ENCODE measurements around the gene SASH1. TPM values are rescaled to one million over a fixed set of nuclear protein-coding genes. Genes with fewer than 3 reads are reported as not detected.

Gene SASH1
- total RNA-seq, 1 donor from 2014 or later, result 10.6 TPM

GRCh38 chr6:148501178-148501590, 158.5 kb downstream of the SASH1 start:
- peak; percentile 23 for DNase-seq (ENCODE audit: low read depth)

GRCh38 chr6:148502083-148502772, 159.6 kb downstream of the SASH1 start:
- no peak overlapping the region for H3K4me3 ChIP-seq (ENCODE audit: low read depth, low read length)
- TF ChIP-seq CTCF (conservative IDR thresholded peaks at IDR 0.05; ENCODE audit: low read depth, low read length), result no peak
- DNase-seq (ENCODE audit: low read depth), result no peak

More at GRCh38 chr6:148501178-148501590, 158.5 kb downstream of the SASH1 start:
- TF ChIP-seq CTCF (conservative IDR thresholded peaks at IDR 0.05; ENCODE audit: low read depth, low read length), result no peak
- H3K4me3 ChIP-seq (ENCODE audit: low read depth, low read length), result no peak overlapping the region

GRCh38 chr6:148502773-148503135, 160.1 kb downstream of the SASH1 start:
- no peak for DNase-seq (ENCODE audit: low read depth)
- no peak overlapping the region for H3K4me3 ChIP-seq (ENCODE audit: low read depth, low read length)

GRCh38 chr6:148503703-148504102, 161.1 kb downstream of the SASH1 start:
- TF ChIP-seq CTCF (conservative IDR thresholded peaks at IDR 0.05; ENCODE audit: low read depth, low read length), result no peak
- DNase-seq (ENCODE audit: low read depth), result no peak
- no peak overlapping the region for H3K4me3 ChIP-seq (ENCODE audit: low read depth, low read length)

More at GRCh38 chr6:148502773-148503135, 160.1 kb downstream of the SASH1 start:
- no peak for TF ChIP-seq CTCF (conservative IDR thresholded peaks at IDR 0.05; ENCODE audit: low read depth, low read length)

- no peak for DNase-seq (ENCODE audit: low read depth)
- no peak for TF ChIP-seq CTCF (conservative IDR thresholded peaks at IDR 0.05; ENCODE audit: low read depth, low read length)
- no peak overlapping the region for H3K4me3 ChIP-seq (ENCODE audit: low read depth, low read length)
These were observed 165.1 kb downstream of the SASH1 start for GRCh38 chr6:148507774-148508173.

- no peak overlapping the region for H3K4me3 ChIP-seq (ENCODE audit: low read depth, low read length)
- DNase-seq (ENCODE audit: low read depth), result no peak
- no peak for TF ChIP-seq CTCF (conservative IDR thresholded peaks at IDR 0.05; ENCODE audit: low read depth, low read length)
These were observed 165.9 kb downstream of the SASH1 start for GRCh38 chr6:148508401-148509041.
